ENCODE measurements around the gene SLC9A8. TPM values are rescaled to one million over a fixed set of nuclear protein-coding genes. Genes with fewer than 3 reads are reported as not detected.

SLC9A8 gene
- total and polyA plus RNA-seq, 9 of the 15 experiments (the other 6 are each of a cell fraction or from before 2014, with no cell fraction given), result 0.56 to 9.7 (median 5.0) TPM

DNA sequence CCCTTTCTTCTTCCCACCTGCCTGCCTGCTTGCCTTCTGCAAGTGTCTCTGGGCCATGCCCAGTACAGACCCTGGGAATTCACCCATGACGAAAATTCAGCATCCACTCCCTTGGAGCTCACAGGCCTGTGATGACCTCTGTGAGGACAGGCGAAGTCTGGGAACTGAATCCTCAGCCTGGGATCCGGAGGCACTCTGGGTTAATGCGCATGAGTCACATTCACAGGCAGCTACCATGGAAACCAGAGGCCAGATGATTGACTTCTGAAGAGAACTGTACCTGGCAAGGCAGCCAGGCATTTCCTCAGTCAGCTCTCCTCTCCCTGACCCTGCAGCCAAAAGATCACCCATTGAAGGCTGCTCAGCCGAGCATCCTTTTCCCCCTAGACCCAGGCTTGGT, 41.0 kb downstream of the SLC9A8 start:
- H3K9me3 ChIP-seq (replicated peaks; ENCODE audit: control insufficient read depth, insufficient read depth, low read depth, low read length), result no peaks in the 10 kb centered on the region
- no peak overlapping the region for H3K27ac ChIP-seq (ENCODE audit: extremely low read depth, low read depth, low read length)
- H4K20me1 ChIP-seq (replicated peaks; ENCODE audit: control insufficient read depth, insufficient read depth, low read length), result no peaks in the 10 kb centered on the region
- H3K79me2 ChIP-seq (ENCODE audit: control insufficient read depth, insufficient read depth, low read length), result no peaks in the 10 kb centered on the region
- FAIRE-seq (no peak), ATAC-seq (no peak), DNase-seq (ENCODE audit: extremely low read depth in 1 of 4, low spot score in 3 of 4) (no peak)
- H3K4me1 ChIP-seq (replicated peaks in 1 of 2; ENCODE audit: control insufficient read depth in 2 of 2, insufficient read depth in 2 of 2, low read length in 2 of 2), result peaks cover 4 to 5% of the 10 kb centered on the region in 2 experiments; a peak in 2 of 5 replicates
- no peaks in the 10 kb centered on the region for H3K27me3 ChIP-seq (ENCODE audit: control insufficient read depth in 2 of 2, insufficient read depth in 2 of 2, low read length in 2 of 2)
- H3K9me1 ChIP-seq (ENCODE audit: control insufficient read depth, insufficient read depth, low read length), result no peaks in the 10 kb centered on the region
- H3K36me3 ChIP-seq (ENCODE audit: control insufficient read depth, insufficient read depth, low read length), result peaks cover 67% of the 10 kb centered on the region; the same call in 2 of the 3 replicates
- ChIA-PET CTCF (ENCODE audit: low intra/inter-chr PET ratio) (no interaction called here), POLR2A (interaction anchor here (0.6 to 2.0 kb wide), 5 partner anchors 8 to 264 kb away, joined by 3 to 7 read pairs (median 4); no protein-coding TSS in a partner anchor)
- no TSS peak for BruUV-seq (replicated peaks)
- peak overlapping the region in 1 of 2 experiments; percentile 65; a peak in 2 of 4 replicates for H3K9ac ChIP-seq (ENCODE audit: insufficient read depth in 1 of 2, low read depth in 2 of 2, low read length in 2 of 2)
- TF ChIP-seq, protein P1, sequence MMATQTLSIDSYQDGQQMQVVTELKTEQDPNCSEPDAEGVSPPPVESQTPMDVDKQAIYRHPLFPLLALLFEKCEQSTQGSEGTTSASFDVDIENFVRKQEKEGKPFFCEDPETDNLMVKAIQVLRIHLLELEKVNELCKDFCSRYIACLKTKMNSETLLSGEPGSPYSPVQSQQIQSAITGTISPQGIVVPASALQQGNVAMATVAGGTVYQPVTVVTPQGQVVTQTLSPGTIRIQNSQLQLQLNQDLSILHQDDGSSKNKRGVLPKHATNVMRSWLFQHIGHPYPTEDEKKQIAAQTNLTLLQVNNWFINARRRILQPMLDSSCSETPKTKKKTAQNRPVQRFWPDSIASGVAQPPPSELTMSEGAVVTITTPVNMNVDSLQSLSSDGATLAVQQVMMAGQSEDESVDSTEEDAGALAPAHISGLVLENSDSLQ (IDR thresholded peaks at IDR 0.05), result peak; percentile 37
- no peak for TF ChIP-seq E2F3 (CRISPR knock-in tag; IDR thresholded peaks at IDR 0.05)
- peak; percentile 48 for TF ChIP-seq RFX1 (IDR thresholded peaks at IDR 0.05)
- TF ChIP-seq FOXM1 (IDR thresholded peaks at IDR 0.05; ENCODE audit: low read depth), result no peak
- no peak for TF ChIP-seq FOXM1 (CRISPR knock-in tag; IDR thresholded peaks at IDR 0.05; ENCODE audit: low read depth)
- TF ChIP-seq POLR2A (conservative IDR thresholded peaks at IDR 0.05), result no peak
- H3K4me2 ChIP-seq (ENCODE audit: insufficient read depth, low read length), result no peak overlapping the region
- no peak overlapping the region for H3K4me3 ChIP-seq
- intact Hi-C loops (cut with micrococcal nuclease) (no loop called here), in situ Hi-C loops (cut with MboI) (no loop called here)
- WGBS (ENCODE audit: insufficient coverage, low coverage, missing lambda C conversion rate), result 74% methylated on average over 5 of the region's 5 CpGs
- H2AFZ ChIP-seq (ENCODE audit: low read depth, low read length), result no peak overlapping the region

Measured in K562 (cell line).